GM19324 (cell line): Measurements from ENCODE around the gene CPNE1.
"Not testable (repeated sequence)": the region's sequence is repeated elsewhere in the genome, so short reads cannot be mapped to it uniquely, and the experiment has no call there.

Experiments used
- ATAC-seq: cut with Tn5 transposase; IDR thresholded peaks from one replicate; pipeline ENCODE4 v1.9.1; 2021; ENCODE audit warnings: mild to moderate bottlenecking, moderate library complexity; ENCODE audit not compliant: unreplicated experiment, low FRiP score

The CPNE1 gene

GRCh38 chr20:35664466-35665206 is at the start of gene CPNE1, which contains the start of gene RBM12:
Gene CPNE1 (minus strand): TSS chr20:35664900. CDS start chr20:35632923, 31,977 bp downstream.
Gene RBM12 (minus strand): TSS chr20:35664900. CDS start chr20:35655322, 9,578 bp downstream.
- peak; percentile 69 for ATAC-seq

- ATAC-seq, result no peak
Measured at GRCh38 chr20:35714127-35714526, 49.4 kb upstream of the CPNE1 start.

- not testable (repeated sequence) for ATAC-seq
Measured at GRCh38 chr20:35713120-35713519, 48.4 kb upstream of the CPNE1 start.

DNA sequence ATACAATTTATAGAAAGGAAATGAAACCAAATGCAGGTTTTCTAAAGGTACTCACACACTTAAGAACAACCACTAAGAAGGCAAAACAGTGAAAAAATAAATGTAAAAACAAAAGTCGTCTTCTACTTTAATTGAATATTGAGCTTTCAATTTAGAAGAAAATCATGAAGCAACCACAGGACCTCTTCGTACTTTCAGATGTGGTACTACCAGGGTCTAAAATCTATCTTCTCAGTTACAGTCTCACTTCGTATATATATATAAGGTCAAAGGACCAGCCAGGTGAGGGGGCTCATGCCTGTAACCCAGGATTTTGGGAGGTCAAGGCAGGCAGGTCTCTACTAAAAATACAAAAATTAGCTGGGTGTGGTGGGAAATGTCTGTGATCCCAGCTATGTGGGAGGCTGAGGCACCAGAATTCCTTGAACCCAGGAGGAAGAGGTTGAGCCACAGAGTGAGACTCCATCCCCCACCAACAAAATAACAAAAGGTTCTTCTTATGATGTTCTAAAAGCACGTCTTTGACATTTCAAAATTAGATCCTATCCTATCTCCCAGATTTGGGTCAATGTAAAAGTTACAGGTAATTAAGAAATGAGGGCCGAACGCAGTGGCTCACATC is 47.0 kb upstream of the CPNE1 start:
- ATAC-seq, result no peak

GRCh38 chr20:35710884-35711587 is 46.3 kb upstream of the CPNE1 start:
- ATAC-seq, result no peak

DNA sequence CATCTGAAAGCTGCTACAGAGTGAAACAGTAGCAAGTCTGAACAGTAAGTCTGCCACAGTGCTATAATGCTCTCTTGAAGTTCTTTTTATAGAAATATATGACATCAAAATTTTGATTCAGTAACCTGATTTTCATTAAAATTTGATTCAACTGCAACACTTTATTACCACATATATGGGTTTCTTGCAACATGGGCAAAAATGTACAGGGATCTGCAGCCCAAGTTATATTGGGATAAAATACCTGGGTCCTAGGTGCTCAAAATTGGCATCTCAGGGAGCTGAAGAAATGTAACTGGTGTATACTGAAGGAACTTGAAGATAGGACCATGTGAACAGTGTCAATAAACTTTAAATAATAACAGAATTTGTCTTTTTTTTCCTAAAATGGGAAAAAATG is 45.3 kb upstream of the CPNE1 start:
- no peak for ATAC-seq

DNA sequence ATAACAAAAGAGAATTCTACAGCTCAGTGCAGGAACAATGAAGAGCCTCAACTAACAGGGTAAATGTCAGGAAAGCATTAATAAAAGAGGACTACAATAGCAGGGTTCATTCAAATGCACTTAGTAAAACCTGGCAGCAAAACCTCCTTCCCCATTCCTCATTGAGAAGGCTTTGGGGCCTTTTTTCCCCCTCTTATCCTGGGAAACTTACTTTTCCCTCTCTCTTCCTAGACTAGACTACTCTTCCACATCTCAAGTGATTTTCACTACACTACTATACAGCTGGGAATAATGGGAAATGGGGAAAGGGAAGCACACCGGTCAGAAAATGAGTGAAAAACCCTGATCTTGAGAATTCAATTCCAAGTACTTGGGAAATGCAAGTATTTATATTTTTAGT is 44.6 kb upstream of the CPNE1 start:
- no peak for ATAC-seq

- no peak for ATAC-seq
Measured at GRCh38 chr20:35708502-35708901, 43.8 kb upstream of the CPNE1 start.

- not testable (repeated sequence) for ATAC-seq
Measured at GRCh38 chr20:35706591-35707529, 42.2 kb upstream of the CPNE1 start.

DNA sequence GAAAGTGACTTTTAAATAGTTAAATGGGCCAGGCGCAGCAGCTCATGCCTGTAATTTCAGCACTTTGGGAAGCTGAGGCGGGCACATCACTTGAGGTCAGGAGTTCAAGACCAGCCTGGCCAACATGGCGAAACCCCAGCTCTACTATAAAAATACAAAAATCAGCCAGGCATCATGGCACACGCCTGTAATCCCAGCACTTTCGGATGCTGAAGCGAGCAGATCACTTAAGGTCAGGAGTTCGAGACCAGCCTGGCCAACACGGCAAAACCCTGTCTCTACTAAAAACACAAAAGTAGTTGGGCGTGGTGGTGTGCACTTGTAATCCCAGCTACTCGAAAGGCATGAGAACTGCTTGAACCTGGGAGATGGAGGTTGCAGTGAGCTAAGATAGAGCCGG is 41.2 kb upstream of the CPNE1 start:
- not testable (repeated sequence) for ATAC-seq

DNA sequence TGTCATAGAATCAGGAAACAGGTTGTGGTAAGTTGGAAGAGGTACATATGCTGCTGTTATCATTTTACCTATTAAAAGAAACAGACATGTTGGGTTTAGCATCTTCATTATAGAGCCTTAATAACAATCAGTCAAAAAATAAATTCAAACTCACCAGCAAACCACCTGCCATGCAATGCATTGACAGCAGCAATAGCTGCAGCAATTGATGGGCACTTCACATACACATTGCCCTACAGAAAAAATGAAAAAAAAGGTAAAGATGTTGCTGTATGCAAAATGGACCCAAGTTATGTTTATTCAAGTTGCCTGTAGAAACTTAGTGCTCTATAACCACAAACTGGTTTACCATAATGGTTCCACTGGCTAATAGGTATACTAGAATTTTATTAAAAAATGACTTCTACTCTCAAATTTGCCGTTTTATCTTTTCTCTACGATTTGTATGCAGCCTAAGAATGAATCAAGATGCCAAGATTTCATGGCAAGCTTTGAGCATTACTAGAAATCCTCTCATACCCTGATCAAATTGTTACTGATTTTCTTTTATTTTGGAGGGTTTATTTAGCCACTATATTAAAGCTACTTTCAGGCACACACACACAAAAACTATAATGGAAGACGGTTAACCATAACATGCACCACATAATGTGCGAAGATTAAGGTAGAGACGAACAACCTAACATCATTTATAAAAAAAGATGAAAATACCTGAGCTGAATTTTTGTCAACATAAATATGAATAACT is 40.0 kb upstream of the CPNE1 start:
- no peak for ATAC-seq

DNA sequence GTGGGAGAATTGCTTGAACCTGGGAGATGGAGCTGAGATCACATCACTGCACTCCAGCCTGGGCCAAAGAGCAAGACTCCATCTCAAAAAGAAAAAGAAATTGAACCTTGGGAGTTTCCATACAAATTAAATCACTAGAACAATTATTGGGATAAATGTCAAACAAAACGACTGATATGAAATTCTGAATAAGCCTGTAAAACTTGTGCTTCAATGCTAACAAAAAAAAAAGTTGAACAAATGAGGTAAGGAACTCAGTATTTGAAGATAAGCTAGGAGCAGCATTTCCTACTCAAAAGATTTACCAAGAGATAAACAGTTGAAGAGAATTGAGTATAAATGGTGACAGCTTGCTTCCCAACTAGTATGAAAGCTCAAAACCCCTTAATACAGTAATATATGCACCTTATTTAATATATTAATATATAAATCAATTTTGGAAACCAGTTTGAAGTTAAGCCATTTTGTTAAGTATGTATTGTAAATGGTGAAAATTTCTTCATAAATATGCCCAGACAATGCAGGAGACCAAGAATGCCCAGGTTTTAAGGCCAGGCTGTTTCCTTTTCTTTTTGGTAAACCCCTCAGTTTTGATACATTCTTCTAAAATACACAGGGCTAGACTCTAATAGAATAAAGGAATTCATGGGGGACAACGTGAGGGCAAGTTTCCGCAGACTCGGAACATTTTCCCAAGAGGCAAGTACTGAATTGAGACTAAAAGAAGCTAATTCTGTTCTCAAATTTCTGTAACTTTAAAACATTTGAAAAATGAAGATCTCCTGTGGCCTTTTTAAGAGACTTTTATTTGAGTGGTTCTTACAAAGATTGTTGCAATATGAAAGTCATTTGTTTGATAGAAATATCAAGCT is 38.4 kb upstream of the CPNE1 start:
- ATAC-seq, result no peak

GRCh38 chr20:35702051-35702823 is 37.5 kb upstream of the CPNE1 start:
- no peak for ATAC-seq

GRCh38 chr20:35700625-35701148 is 36.0 kb upstream of the CPNE1 start:
- ATAC-seq, result no peak

DNA sequence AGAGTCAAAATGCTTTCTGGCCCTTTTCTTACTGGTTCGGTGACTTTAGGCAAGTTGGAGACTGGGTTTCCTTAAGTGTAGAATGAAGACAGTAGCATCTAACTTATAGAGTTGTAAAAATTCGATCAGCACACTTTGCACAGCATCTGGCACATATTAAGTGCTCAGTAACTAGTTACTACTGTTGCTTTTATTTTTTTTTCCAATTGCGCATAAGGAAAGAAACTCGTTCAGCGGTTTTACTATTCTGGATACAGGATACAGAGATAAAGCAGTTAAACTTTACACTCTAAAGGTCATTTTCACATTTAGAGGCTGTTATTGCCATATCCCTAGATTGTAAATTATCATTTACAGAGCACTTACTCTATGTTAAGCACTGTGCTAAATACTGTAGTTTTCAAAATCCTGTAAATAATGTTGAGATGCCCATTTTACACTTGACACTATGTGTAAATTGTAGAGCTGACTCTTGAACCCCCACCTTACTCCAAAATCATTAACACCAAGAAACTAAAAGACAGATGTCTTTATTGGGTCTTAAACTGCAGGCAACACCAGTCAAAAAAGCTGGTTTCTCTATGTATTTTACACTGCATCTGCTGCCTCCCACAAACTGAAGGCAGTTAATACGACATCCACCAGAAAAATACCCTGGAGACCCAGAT is 35.4 kb upstream of the CPNE1 start:
- no peak for ATAC-seq

- ATAC-seq, result peak; percentile 55
Measured at GRCh38 chr20:35699127-35699956, 34.6 kb upstream of the CPNE1 start, which contains the start of the genes NFS1 and ROMO1. Gene NFS1 (minus strand): TSS chr20:35699352. CDS start chr20:35699288, 64 bp downstream. Gene ROMO1 (plus strand): TSS chr20:35699405. CDS start chr20:35699633, 228 bp downstream.
